C4-2B (cell line): ENCODE data around the gene PIH1D1.

Experiments used
- H3K27ac ChIP-seq: fragments of 450-650 bp; 2 replicates; pipeline ENCODE4 v1.5.1; 2017
- ZFX ChIP-seq: fragments of 450-650 bp; IDR thresholded peaks from 2 replicates; pipeline ENCODE4 v1.6.1; 2017
- TF ChIP-seq, protein P1 (sequence below): fragments of 450-650 bp; conservative IDR thresholded peaks from 2 replicates; pipeline ENCODE4 v1.5.1; 2017; ENCODE audit warnings: mild to moderate bottlenecking

The PIH1D1 gene

DNA sequence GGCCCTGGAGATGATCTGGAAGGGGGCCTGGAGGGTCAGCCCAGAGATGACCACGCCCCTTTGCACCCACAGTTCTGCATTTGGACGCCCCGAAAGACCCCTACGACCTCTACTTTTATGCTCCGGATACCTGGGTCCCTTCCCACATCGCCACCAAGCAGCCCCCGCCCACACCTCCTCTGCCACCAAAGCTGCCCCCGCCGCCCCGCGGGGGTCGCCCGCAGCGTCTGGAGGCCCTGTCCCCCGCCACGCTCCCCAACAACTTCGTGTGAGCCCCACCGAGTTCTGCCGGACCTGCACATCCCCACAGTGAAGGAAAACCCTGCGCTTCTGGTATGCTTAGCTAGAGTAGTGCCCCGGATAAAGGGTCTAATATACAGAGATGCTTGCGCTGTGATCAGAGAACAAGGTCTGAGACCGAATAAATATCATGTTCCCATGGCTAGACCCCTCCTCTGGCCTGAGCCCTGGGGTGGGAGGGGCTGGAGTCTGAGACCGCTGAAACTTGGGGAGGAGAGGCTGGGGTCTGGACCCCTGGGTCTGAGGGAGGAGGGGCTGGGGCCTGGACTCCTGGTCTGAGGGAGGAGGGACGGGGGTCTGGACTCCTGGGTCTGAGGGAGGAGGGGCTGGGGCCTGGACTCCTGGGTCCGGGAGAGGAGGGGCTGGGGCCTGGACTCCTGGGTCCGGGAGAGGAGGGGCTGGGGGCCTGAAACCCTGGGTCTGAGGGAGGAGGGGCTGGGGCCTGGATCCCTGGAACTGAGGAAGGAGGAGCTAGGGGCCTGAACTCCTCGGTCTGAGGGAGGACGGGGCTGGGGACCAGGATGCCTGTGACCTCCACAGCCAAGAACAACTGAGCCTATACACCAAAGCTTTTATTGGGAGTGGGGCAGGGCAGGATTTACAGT lies 22.8 kb downstream of the PIH1D1 start:
- no peak for TF ChIP-seq ZFX
- TF ChIP-seq, protein P1, sequence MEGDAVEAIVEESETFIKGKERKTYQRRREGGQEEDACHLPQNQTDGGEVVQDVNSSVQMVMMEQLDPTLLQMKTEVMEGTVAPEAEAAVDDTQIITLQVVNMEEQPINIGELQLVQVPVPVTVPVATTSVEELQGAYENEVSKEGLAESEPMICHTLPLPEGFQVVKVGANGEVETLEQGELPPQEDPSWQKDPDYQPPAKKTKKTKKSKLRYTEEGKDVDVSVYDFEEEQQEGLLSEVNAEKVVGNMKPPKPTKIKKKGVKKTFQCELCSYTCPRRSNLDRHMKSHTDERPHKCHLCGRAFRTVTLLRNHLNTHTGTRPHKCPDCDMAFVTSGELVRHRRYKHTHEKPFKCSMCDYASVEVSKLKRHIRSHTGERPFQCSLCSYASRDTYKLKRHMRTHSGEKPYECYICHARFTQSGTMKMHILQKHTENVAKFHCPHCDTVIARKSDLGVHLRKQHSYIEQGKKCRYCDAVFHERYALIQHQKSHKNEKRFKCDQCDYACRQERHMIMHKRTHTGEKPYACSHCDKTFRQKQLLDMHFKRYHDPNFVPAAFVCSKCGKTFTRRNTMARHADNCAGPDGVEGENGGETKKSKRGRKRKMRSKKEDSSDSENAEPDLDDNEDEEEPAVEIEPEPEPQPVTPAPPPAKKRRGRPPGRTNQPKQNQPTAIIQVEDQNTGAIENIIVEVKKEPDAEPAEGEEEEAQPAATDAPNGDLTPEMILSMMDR = no peak
- no peak overlapping the region for H3K27ac ChIP-seq

DNA sequence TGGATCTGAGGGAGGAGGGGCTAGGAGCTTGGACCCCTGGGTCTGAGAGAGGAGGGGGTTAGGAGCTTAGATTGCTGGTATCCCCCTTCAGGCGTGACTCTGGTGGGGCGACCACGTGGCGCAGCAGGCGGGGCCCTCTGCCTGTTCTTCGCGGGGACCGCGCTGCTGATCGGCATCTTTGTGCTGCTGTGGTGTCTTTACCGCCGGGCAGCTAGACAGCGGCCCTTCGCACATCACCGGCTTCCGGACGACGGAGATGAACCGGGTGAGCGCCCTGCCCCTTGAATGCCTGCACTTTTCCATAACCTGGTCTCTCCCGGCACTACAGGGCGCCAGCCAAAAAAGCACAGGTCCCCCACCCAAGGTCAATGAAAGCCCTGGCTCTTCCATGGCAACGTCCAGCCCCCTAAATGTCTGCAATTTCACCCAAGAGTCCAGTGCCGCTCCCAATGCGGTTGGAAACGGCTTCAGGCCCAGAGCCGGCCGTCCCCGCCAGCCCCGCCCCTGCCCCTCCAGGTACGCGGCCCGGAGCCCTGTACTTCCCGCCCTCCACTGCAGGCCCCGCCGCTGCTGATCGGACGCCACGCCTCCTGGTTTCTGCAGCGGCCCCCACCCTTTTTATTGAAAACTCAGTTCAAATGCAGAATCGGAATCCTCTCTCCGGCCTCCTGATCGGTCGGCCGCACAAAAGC lies 23.6 kb downstream of the PIH1D1 start:
- TF ChIP-seq ZFX = no peak
- TF ChIP-seq, protein P1 = no peak
- no peak overlapping the region for H3K27ac ChIP-seq

DNA sequence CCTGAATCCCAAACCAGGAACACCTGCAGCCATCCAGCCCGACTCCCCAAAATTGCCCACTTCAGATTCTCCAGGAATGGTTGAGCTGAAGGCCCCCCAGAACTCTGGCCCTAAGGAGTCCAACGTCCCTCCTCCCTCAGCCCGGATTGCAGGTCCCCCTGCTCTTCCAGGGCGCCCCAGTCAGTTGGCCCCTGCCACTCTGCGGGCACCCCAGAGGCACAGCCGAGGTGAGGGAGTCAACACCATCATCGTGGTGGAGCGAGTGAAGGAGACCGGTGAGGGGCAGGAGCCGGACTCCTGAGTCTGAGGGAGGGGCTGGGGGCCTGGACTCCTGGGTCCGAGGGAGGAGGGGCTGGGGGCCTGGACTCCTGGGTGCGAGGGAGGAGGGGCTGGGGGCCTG lies 24.3 kb downstream of the PIH1D1 start:
- no peak overlapping the region for H3K27ac ChIP-seq
- TF ChIP-seq, protein P1 = no peak
- TF ChIP-seq ZFX = no peak

DNA sequence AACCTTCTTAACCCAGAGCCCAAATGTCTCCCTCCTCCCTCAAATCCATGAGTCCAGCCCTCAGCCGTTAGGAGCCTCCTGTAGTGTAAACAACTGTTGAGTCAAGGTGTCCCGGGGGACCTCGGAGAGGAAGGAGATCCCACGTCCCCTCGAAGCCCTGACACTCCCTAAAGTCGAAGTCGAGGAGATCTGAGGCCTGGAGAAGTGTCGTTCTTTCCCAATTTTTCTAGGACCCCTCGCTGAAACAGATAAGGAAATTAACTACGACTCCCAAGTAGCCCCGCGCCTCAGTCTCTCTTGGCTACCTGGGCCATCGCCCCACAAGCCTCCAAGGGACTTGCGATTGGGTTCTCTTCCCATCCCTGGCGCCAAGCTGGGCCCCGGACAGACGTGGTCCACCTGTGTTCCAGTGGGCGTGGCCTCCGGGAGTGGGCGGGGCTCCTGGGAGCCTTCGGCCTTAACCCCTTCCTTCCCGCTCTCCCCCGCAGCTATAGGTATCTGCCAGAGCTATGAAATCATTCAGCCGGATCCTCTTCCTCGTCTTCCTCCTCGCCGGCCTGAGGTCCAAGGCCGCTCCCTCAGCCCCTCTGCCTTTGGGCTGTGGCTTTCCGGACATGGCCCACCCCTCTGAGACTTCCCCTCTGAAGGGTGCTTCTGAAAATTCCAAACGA lies 25.6 kb downstream of the PIH1D1 start:
- H3K27ac ChIP-seq = no peak overlapping the region

DNA sequence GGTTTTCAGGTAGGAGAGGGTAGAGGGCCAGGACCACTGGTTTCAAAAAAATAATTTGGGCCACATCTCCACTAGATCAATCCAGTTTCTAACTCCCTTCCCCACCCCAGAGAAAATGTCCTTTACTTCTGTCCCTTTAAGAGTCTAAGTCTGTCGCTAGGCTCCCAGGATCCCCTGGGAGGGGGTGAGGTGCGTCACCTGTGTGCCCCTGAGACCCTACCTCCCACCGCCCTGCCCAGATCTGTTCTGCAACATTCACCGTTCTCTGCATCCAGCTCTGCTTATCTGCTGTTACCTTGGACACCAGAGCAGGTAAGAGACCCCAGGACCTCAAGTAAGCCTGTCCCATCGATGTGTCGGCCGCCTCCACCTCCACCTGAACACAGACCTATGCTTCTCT lies 26.4 kb downstream of the PIH1D1 start, which contains the start of gene GFY:
Gene GFY (plus strand): TSS at position 211 of the 400 bp plus-strand sequence. CDS start 1,043 bp downstream, outside the sequence.
- H3K27ac ChIP-seq = no peak within 1 kb of the TSS
- TF ChIP-seq ZFX = no peak
- TF ChIP-seq, protein P1 = no peak

More for the DNA sequence above, 25.6 kb downstream of the PIH1D1 start:
- TF ChIP-seq ZFX = no peak
- TF ChIP-seq, protein P1 = no peak

DNA sequence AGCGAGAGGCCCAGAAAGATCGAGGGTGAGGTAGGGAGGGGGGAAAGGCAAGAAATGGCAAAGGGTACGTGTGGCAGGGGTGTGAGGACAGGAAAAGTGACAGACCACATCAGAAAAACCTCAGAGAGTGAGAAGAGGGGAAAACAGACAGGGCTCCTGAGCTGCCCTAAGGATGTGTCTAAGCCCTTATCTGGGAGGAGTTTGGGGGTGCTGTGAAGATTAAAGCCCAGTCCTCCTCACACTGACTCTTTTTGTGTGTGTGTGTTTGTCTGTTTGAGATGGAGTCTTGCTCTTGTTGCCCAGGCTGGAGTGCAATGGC lies 27.7 kb downstream of the PIH1D1 start:
- TF ChIP-seq, protein P1 = no peak
- TF ChIP-seq ZFX = no peak
- no peak overlapping the region for H3K27ac ChIP-seq
